H1 (cell line): ENCODE measurements around the gene GRK5.

ENCODE experiments used
- CBX8 ChIP-seq: fragments of 300-800, 300-1000 bp; sonication (generic); IDR thresholded peaks from 2 replicates; pipeline ENCODE4 v1.7.1; 2016; ENCODE audit warnings: low read depth, low read length, borderline replicate concordance
- CTCF ChIP-seq, 3 experiments: IDR thresholded peaks; 1 replicate in 2 of 3; 2 replicates in 1 of 3; pipeline versions ENCODE4 v1.5.1 to v1.6.1; 2011; ENCODE audit warnings: low read length in 3 of 3, mild to moderate bottlenecking in 3 of 3, inconsistent platforms in 2 of 3, low read depth in 1 of 3, moderate library complexity in 1 of 3; ENCODE audit not compliant: insufficient read depth in 1 of 3; ENCODE audit errors: control extremely low read depth in 1 of 3
- NRF1 ChIP-seq: IDR thresholded peaks from 2 replicates; pipeline ENCODE4 v1.6.1; 2011; ENCODE audit warnings: mild to moderate bottlenecking, low read depth, low read length, improper control_type of control experiment
- POLR2A ChIP-seq, 2 experiments: IDR thresholded peaks; 1 replicate in 1 of 2; 2 replicates in 1 of 2; pipeline ENCODE4 v1.6.1; 2011; ENCODE audit warnings: low read depth in 2 of 2, low read length in 2 of 2, mild to moderate bottlenecking in 2 of 2; ENCODE audit errors: control extremely low read depth in 1 of 2

- no peak for TF ChIP-seq NRF1
- TF ChIP-seq CBX8: no peak
- no peak for TF ChIP-seq POLR2A (IDR thresholded peaks at IDR 0.05; ENCODE audit: control extremely low read depth in 1 of 2, low read depth in 2 of 2, low read length in 2 of 2)
- peak; percentile 92 to 97 (median 93) for TF ChIP-seq CTCF (IDR thresholded peaks at IDR 0.05; ENCODE audit: control extremely low read depth in 1 of 3, insufficient read depth in 1 of 3, low read depth in 1 of 3, low read length in 3 of 3)
Observed at GRCh38 chr10:119445311-119445934, 238.1 kb downstream of the GRK5 start.
